Stimulated activated CD4-positive, alpha-beta T cell treated with anti-CD3 and anti-CD28 coated beads, TNF-alpha, amount 100 ng/mL, for 24 hours (primary cell): ENCODE measurements around the gene PPEF2.

Experiments
- DNase-seq, 3 experiments: peaks; one replicate each; pipeline ENCODE4 v3.0.0-alpha.2; 2020; ENCODE audit warnings: low read depth in 3 of 3

PPEF2 gene

DNA sequence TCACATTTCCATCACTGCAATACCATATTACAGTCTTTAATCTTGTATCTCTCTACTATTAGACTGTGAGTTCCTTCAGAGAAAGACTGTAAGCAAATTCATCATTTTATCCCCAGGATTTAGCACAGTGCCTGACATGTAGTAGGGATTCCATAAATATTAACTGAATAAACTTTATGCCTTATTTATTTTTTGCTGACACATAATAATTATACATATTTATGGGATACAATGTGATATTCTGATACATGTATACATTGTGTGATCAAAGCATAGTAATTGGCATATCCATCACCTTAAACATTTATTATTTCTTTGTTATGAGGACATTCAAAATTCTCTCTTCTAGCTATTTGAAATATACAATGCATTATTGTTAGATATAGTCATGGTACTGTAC, 3.7 kb downstream of the PPEF2 start:
- DNase-seq: no peak

DNA sequence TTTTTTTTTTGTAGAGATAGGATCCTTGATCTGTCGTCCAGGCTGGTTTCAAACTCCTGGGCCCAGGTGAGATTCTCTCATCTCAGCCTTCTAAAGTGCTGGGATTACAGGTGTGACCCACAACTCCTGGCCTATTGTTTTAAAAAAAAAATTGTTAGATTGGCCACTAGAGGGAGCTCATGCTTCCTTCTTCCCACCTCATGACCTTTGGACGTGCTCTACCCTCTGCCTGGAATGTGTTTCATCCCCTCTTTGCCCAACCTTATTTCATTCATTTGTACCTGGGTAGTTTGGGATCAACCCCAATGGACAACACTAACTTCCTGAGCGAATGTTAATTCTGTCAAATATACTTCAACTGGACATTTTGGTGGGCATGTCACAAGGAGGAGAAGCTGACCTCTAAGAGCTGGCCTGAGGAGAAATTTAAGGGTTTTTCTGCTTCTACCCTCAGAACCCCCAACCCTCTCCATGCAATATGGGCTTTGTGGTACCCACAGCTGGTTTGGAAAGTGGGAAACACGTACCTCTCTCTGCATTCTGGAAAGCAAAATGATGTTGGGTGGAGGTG, 6.4 kb downstream of the PPEF2 start:
- no peak for DNase-seq

DNA sequence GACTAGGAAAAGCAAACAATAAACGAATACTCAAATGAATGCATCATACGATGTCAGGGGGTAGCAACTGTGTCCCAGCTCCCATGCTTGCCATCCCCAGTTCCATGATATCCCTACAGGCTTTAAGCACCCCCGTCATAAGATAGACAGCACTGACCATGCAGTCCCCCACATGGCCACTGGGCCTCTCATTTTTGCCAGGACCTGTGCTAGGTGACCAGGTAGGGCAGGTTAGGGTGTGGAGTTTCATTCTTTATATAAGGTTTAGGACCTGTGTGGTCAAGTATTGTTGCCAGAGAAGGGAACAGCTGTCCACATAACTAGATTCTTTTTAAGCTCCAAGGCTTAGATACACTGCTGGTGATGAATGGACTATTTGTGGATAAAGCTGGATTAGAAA, 9.7 kb downstream of the PPEF2 start:
- no peak for DNase-seq

DNA sequence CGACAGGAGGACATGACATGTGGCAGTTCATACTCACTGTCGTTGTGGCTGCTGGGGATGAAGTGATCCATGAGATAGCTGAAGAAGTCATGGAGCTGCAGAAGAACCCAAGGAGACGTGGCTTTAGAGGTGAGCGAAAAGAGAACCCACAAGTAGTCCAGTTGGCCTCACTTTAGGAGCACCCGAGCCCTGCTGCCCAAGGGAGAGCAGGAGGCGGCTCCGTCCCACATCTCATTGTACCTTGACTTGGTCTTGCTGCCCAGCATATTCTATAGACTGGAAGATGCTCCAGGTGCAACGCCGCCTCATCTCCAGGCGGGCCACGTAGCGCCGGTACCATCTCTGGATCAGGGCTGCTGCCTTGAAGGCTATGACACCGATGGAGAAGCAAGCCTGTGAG, 10.6 kb downstream of the PPEF2 start:
- no peak for DNase-seq

DNA sequence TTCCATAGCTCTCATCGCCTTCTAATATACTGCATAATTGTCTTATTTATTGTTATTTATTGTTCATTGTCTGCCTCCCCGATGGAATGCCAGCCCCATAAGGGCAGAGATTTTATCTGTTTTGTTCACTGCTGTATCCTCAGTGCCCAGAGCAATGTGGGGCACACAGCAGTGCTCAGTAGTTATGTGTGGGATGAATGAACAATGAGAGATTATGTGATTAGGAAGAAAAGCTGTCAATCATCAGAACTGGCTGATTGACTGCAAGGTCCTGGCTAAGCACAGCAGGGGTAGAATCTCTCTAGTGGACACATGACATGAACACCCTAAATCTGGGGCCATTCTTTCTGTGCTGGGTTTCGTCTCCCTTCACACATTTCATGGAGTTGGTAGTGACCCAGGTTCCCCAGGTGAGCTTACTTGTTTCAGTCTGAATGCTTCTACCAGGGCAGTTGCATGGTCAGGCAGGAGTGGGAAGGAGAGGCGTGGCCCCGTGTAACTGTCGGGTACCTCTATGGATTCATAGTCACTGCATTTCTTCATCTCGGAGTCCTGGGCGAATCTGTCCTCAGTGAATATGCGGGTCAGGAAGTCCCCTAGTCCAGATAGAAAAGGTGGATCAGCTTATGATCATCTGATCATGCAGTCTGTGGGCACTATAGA, 12.6 kb downstream of the PPEF2 start:
- DNase-seq: no peak

DNA sequence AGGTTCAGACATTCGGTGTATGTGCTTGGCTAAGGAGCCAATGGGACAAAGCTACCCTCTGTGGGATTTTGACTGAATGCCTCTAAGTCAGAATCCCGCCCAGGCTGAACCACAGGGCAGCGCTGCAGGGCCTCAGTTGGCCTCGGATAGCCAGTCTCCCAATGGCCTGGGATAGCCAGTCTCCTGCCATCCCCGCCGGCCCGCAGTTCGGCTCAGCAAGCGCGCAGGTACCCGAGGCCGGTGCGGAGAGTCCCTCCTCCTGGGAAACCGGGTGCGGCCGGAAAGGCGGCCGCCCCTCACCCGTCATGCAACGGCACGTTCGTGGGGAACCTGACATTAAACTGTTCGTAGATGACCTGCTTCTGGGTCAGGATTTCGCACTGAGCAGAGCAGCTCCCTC, 16.1 kb downstream of the PPEF2 start:
- no peak for DNase-seq

DNA sequence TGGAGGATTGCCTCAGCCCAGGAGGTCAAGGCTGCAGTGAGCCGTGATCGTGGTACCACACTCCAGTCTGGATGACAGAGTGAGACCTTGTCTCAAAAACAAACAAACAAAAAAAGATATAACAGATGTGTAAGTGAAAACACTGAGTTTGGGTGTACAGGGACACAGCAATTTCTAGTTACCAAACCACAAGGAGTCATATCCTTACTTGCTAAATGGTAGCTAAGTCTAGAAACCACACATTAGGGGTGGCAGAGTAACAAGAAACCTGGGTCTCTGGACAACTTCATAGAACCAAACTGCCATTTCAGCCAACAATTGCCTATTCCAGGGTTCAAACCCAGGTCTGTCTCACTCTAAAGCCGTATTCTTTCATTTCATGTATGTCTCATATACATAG, 20.8 kb downstream of the PPEF2 start:
- DNase-seq: no peak

DNA sequence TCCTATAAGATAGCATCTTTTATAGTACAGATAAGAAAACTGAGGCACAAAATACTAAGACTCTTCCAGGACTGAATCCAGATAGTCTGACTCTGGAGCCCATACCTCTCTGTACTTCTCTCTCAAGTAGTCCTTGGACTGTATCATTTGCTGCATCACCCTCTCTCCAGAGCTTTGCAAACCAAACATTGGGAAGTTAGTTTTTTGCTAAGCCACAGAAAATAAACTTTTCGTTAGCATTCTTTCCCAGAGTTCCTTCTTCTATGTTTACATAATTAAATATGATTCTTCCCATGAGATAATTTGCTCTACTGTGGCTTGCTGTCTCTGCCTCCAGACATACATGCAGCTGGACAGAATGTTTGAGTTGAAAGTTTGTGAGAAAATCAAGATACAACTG, 22.0 kb downstream of the PPEF2 start:
- no peak for DNase-seq

DNA sequence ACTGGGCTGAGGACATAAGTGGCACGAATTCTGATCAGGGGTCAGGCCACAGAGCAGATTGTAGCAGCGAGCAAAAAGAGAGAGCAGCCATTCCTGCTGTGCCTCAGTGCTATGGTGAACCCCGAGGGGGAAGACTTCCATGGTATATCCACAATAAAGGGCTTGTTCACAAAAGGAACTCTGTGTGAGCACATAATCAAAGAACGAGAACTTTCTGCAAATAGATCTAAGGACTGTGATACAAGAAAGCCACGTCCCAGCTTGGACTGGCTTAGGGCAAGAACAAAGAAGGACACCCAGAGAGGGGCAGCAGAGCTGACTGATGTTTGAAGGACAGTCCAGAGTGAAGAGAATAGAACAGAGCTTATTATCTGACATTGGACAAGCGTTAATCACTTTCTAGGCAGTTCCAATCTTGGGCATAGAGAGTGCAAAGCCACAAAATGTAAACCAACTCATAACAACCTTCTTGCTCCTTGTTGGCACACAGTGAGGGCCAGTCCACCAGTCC, 24.0 kb downstream of the PPEF2 start:
- DNase-seq: no peak

DNA sequence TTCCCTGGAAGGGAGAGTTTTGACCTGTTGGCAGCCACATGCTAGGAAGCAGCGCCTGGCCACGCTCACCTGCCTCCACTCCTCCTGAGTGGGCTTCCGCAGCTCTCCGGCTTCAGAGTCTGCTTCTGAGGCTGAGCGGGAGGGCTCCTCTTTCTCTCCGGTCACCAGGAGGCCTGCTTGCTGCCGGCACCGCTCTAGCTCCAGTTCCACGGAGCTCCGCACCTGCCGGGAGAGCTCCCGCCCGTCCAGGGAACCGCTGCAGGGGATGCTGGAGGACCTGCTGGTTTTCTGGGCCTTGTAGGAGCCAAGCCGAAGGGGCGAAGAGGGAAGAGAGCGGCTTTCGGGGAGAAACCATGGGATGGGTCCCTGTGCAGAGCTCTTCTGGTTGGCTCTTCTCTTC, 26.0 kb downstream of the PPEF2 start:
- DNase-seq: no peak

DNA sequence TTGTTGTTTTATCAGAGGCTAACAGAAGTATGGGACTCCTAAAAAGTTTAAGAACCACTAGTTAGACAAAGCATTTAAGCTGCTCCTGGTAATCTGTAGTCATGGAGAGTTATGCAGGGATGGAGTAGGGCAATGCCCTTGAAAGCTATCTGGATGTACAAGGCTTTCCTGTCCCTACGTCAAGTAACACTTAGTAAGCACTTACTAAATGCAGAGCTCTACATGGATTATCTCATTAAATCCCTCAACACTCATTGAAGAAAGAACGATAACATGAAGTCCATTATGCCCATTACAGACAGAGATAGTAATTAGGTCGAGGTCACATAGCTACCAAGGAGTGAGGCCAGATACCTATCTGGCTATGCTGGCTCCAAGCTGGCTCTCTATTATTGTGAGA, 33.2 kb downstream of the PPEF2 start:
- no peak for DNase-seq

DNA sequence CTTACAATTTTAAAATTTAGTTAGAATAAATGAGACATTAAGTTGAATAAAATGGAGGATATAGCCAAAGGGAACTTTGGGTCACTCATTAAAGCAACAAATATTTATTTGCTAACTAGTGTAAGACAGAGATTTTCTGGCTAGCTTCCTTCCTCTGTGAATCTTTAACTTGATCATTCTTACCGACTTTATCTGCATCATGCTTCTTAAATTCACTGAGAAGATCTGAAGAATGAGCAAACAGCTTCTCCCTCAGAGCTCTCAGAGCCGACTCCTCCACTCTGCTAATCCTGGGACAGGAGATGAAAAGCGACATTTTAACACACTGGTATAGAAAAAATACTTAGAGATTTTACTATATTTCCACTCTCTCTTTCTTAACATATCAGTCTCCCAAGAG, 35.1 kb downstream of the PPEF2 start:
- DNase-seq: no peak

DNA sequence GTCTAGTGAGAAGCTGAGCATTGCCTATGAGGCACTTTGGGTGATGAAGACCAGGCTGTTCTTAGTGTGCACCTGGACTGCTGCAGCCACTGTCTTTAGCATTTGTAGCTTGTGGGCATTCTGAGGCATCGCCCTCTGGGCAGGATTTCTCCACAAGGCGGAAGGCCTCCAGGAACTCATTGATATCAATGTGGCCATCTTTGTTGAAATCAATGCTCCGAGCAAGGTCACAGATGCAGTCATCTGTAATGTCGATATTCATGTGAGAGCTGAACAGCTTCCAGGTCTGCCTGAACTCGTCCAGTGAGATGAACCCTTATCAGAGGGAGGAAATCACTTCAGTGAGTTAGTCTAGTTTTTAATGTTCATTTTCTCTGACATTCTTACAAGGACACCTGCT, 41.6 kb downstream of the PPEF2 start:
- DNase-seq: no peak

DNA sequence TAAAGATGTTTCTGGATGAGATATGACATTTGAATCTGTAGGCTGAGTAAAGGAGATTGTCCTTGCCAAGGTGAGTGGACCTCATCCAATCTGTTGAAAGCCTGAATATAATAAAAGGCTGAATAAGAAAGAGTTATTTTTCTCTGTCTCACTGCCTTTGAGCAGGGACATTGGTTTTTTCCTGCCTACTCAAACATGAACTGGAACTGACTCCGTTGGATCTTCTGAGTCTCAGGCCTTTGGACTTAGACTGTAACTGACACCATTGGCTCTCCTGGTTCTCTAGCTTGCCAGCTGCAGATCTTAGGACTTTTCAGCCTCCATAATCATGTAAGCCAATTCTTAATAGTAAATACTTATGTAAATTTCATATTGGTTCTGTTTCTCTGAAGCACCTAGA, 43.5 kb downstream of the PPEF2 start:
- DNase-seq: no peak

DNA sequence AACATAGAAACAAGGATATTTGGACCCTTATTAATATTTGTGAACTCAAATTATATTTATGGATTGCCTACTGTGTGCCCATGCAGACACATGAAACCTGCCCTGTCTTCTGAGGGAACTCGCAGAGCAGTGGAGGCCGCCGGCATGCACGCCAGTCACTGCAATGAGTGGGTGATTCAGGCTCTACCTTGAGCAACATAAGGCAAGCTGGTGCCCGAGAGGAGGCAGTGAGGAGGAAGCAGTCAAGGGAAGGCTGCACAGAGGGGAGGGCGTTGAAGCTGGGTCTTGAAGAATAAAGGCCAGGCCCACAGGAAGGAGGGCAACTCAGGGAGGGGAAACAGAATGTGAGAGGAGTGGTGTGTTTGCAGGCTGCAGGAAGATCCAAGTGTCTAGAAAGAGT, 52.8 kb downstream of the PPEF2 start:
- no peak for DNase-seq

DNA sequence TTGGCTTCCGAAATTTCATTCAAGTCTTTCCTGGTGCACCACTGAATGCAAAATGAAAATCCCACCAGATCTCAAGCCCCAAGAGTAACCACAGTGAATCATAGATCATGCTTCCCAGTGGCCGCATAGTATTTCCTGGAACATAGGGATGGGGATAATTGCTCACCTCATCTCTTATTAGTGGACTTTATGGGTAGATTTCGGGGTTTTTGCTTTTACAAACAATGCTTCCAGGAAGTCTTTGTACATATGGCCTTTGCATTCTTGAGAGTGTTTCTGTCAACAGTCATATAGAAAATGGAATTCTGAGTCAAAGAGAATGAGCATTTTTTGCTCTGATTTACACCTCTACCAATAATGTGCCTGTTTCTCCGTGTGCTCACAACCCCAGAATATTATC, 53.4 kb downstream of the PPEF2 start:
- no peak for DNase-seq

DNA sequence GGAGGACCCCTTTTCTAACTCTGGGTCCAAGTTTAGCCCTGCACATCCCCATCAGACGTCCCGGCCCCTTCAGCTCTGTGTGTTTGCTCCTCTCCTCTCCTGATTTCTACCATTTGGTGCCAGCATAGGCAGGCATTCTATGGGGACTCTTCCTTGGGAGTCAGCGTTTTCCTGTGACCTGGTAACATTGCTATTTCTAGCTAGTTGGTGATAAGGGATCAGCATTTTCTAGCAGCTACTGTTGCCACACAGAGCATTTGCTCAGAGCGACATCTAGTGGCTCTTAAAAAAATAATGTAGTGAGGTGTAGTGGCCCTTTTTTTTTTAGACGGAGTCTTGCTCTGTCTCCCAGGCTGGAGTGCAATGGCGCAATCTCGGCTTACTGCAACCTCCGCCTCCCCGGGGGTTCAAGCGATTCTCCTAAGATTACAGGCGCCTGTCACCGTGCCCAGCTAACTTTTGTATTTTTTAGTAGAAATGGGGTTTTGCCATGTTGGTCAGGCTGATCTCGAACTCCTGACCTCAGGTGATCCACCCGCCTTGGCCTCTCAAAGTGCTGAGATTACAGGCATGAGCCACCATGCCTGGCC, 54.0 kb downstream of the PPEF2 start:
- peak in 2 of 3 experiments; percentile 4 to 5 for DNase-seq

DNA sequence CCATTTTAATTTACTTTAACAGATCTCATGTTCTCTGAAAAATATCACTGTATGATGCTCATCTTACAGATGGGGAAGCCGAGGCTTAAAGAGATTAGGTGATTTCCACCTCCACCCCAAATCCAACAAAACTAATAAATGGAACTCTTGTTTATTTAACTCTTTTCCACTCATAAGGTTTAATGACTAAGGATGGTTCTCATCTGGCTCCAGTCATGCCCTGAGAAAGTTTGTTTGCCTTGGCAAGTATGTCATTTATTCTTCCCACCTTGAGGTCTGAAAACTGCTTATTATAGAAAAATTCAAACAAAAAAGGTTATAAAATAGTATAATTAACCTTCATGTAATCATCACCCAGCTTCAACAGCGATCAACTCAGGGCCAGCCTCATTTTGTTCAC, 56.3 kb downstream of the PPEF2 start:
- DNase-seq: no peak

DNA sequence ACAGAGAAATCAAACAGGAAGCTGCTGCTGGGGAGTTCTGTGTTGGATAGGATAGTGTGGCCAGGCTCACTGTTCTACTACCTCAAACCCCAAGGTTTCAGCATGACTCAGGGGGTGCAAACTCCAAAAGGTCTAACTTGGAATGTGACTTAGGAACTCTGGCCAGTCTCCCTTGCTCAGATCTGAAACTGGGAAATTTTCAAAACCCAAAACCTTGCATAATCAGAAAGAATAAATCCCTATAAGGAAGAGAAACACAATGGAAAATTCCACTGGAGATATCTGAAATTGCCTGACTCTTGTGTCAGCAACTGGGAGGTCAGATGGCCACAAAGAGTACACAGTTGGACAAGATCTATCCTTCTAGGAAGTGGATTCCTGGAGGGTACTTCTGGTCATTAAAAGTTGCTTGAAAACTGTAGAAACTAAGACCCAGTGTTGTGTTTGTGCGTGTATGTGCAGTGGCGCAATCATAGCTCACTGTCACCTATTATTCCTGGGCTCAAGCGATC, 58.0 kb downstream of the PPEF2 start:
- DNase-seq: no peak

DNA sequence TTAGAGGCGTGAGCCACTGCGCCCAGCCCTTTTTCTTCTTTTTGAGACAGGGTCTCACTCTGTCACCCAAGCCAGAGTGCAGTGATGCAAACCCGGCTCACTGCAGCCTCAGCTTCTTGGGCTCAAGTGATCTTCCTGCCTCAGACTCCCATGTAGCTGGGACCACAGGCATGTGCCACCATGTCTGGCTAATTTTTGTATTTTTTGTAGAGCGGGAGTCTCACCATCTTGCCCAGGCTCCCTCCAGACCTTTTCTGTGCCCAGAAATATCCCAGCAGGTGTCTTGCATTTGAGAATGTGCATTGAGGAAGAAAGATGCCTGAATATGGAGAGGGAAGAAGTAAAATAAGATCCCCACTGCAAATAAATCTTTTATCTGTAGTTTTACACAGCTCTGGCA, 58.7 kb downstream of the PPEF2 start:
- no peak for DNase-seq

DNA sequence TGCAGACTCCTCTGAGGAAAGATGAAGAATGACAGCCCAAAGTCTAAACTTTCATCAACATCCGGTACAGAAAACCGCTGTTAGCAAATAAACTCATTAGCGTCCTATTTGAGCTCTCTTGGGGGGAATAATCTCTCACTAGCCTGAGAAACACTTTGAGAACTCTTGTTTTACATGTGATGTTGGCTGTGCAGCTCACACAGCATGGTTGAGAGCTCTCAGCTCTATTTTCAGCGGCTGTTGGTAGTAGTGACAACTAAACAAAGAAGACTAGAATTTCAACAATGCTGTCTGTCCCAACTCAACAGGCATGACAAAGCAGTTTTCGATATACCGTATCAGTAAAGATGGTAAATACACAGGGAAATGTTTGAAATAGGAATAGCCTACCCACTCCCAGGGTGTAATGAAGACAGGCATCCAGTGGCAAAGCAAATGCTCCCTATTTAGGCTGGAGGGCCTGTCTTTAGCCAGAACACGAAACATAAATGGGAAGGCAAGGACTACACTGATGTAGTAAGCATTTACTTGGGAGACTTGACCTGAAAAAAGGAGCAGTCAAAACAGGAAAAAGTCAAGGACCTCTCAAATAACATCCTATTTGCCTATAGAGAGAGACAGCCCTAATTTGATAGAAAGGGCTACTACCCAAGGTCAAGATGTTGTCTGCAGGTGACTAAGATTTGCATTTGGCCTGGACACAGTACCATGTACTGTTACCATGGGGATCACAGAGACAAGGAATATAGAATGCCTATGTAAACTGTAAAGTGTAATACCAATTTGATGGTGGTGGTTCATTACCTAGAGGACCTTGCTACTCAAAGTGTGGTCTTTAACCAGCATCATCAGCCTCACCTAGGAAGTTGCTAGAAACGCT, 60.4 kb downstream of the PPEF2 start:
- no peak for DNase-seq

DNA sequence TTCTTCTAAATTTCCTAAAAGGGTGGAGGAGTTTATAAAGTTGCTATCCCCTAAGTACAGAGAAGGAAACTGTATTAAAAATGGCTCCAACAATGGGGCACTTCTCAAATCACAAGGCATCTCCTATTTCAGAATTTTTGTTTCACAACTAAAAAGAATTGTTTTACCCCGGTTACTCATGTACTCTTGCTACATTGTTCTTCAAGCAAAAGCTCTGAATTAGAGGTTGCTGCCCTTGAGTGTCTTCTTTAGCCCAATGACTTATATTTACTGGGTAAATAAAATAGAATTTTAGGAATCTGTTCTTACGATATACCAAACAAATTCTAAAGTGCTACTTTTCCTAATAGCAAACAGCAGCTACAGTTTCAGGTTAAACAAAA, 67.5 kb downstream of the PPEF2 start:
- no peak for DNase-seq
